SU-DHL-6 (cell line): Measurements from ENCODE around the gene RASGRF1.

Source experiments
- H2AFZ ChIP-seq: fragments of 200-600 bp; sonication (generic); 2 replicates; pipeline ENCODE4 v1.6.1; 2014; ENCODE audit warnings: low read depth, mild to moderate bottlenecking, moderate library complexity, mixed read lengths, antibody characterized with exemption, low read length; ENCODE audit not compliant: severe bottlenecking
- H3F3A ChIP-seq: fragments of 200-600 bp; shearing (Covaris generic); 2 replicates; pipeline ENCODE4 v1.6.0; 2016; ENCODE audit warnings: antibody characterized with exemption, mild to moderate bottlenecking; ENCODE audit not compliant: insufficient read depth
- H3K27ac ChIP-seq: fragments of 200-600 bp; sonication (generic); 2 replicates; pipeline ENCODE4 v1.5.1; 2016; ENCODE audit warnings: low read depth, mild to moderate bottlenecking, low read length, moderate library complexity, mixed read lengths
- H3K27me3 ChIP-seq: fragments of 200-600 bp; sonication (generic), shearing (Covaris generic); 2 replicates; pipeline ENCODE4 v1.6.0; 2014; ENCODE audit warnings: mild to moderate bottlenecking, low read length
- H3K36me3 ChIP-seq: fragments of 200-600 bp; sonication (generic); 2 replicates; pipeline ENCODE4 v1.6.1; 2014; ENCODE audit warnings: mild to moderate bottlenecking, low read length, mixed read lengths
- H3K4me2 ChIP-seq: fragments of 300-600, 200-600 bp; shearing (Covaris generic), sonication (generic); 2 replicates; pipeline ENCODE4 v1.6.0; 2014; ENCODE audit warnings: low read length, low read depth, mild to moderate bottlenecking; ENCODE audit not compliant: poor library complexity, severe bottlenecking
- H3K4me3 ChIP-seq: fragments of 200-600 bp; sonication (generic); 2 replicates; pipeline ENCODE4 v1.5.1; 2014; ENCODE audit warnings: antibody characterized with exemption, low read length, mild to moderate bottlenecking, mixed read lengths; ENCODE audit not compliant: insufficient read depth, poor library complexity, severe bottlenecking
- H3K79me2 ChIP-seq: fragments of 200-600 bp; sonication (generic); 2 replicates; pipeline ENCODE4 v1.6.1; 2014; ENCODE audit warnings: mild to moderate bottlenecking, low read length, moderate library complexity; ENCODE audit not compliant: insufficient read depth
- H3K9ac ChIP-seq: fragments of 200-600 bp; sonication (generic); 2 replicates; pipeline ENCODE4 v1.7.0; 2014; ENCODE audit warnings: mild to moderate bottlenecking, low read length
- H3K9me2 ChIP-seq: fragments of 200-600 bp; sonication (generic); replicated peaks from 2 replicates; pipeline ENCODE4 v1.6.1; 2014; ENCODE audit warnings: low read length; ENCODE audit not compliant: insufficient read depth
- H3K9me3 ChIP-seq: fragments of 200-600 bp; sonication (generic); 2 replicates; pipeline ENCODE4 v1.6.1; 2014; ENCODE audit warnings: low read length, mixed read lengths; ENCODE audit not compliant: insufficient read depth
- H4K20me1 ChIP-seq: fragments of 200-600 bp; sonication (generic); 2 replicates; pipeline ENCODE4 v1.6.1; 2014; ENCODE audit warnings: low read depth, mild to moderate bottlenecking, antibody characterized with exemption, low read length, moderate library complexity, mixed read lengths
- EZH2phosphoT487 ChIP-seq: fragments of 200-600 bp; sonication (generic), shearing (Covaris generic); conservative IDR thresholded peaks from 2 replicates; pipeline ENCODE4 v1.6.1; 2018; ENCODE audit warnings: mild to moderate bottlenecking, antibody characterized with exemption, low read length, moderate library complexity, mixed read lengths
- TF ChIP-seq, protein P1 (sequence below): fragments of 200-600 bp; sonication (generic); IDR thresholded peaks from one replicate; pipeline ENCODE4 v1.5.1; 2017; ENCODE audit warnings: antibody characterized with exemption, mild to moderate bottlenecking, low read length, moderate library complexity; ENCODE audit not compliant: insufficient read depth, poor library complexity, severe bottlenecking

Gene RASGRF1

DNA sequence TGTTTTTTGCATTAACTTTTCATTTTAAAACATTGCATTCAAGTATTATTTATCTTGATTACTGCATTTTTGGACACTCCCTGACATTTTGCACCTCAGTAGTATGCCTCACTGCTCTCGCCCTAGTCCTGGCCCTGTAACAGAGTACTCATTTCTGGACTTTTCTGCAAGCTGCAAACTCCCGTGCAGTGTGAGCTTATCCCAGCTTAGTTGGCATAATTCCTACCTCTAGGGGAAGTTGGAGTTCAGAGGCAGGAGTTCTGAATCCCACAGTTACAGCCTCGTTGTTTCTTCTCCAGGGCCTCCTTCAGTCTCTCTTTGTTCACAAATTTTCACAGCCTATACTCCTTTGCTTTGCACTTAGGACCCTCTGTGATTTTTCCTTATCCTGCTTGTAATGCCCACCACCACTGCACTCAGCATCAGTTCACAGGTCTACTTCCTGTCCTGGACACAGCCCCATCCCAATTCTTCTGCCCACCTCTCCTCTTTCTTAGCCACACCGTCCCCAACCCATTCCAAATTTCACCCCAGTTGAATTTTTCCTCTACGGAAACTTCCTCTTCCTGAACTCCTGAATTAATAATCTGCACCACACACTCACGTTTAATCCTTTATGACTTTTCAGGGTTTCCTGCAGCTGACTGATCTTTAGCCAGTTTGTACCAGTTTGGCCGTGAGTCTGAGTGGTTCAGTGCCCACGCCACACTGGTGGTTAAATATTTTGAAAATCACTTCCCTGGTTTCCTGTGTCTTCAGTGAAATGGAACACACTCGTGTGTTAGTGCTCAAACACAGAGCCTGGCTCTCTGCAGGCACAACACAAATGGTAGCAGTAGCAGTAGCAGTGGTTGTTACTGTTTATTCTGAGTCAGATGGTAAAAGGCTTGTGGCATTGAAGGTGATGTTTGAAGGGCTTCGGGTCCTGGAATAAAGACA lies 139.4 kb downstream of the RASGRF1 start:
- no peaks in the 10 kb centered on the region for H3F3A ChIP-seq
- no peaks in the 10 kb centered on the region for H4K20me1 ChIP-seq
- H2AFZ ChIP-seq: no peak overlapping the region
- no peak overlapping the region for H3K9ac ChIP-seq
- H3K9me3 ChIP-seq: no peaks in the 10 kb centered on the region
- no peaks in the 10 kb centered on the region for H3K27me3 ChIP-seq
- H3K79me2 ChIP-seq: no peaks in the 10 kb centered on the region
- no peak overlapping the region for H3K4me2 ChIP-seq
- H3K36me3 ChIP-seq: no peaks in the 10 kb centered on the region
- no peak overlapping the region for H3K4me3 ChIP-seq
- TF ChIP-seq EZH2phosphoT487: no peak
- TF ChIP-seq, protein P1, sequence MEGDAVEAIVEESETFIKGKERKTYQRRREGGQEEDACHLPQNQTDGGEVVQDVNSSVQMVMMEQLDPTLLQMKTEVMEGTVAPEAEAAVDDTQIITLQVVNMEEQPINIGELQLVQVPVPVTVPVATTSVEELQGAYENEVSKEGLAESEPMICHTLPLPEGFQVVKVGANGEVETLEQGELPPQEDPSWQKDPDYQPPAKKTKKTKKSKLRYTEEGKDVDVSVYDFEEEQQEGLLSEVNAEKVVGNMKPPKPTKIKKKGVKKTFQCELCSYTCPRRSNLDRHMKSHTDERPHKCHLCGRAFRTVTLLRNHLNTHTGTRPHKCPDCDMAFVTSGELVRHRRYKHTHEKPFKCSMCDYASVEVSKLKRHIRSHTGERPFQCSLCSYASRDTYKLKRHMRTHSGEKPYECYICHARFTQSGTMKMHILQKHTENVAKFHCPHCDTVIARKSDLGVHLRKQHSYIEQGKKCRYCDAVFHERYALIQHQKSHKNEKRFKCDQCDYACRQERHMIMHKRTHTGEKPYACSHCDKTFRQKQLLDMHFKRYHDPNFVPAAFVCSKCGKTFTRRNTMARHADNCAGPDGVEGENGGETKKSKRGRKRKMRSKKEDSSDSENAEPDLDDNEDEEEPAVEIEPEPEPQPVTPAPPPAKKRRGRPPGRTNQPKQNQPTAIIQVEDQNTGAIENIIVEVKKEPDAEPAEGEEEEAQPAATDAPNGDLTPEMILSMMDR: no peak
- H3K27ac ChIP-seq: no peak overlapping the region
- H3K9me2 ChIP-seq: no peaks in the 10 kb centered on the region

DNA sequence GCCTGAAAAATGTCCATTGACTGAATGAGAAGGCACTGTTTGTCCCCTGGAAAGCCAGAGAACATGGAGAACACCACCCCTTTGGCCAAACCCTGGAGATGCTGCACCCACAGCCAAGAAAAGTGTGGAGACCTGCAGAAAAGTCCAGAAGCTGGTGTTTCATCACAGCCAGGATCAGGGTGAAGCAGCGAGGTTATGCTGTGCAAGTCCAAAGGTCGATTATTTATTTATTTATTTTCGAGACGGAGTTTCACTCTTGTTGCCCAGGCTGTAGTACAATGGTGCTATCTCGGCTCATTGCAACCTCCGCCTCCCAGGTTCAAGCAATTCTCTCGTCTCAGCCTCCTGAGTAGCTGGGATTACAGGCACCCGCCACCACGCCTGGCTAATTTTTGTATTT lies 140.2 kb downstream of the RASGRF1 start:
- H3K79me2 ChIP-seq: no peaks in the 10 kb centered on the region
- H3K4me3 ChIP-seq: no peak overlapping the region
- no peak for TF ChIP-seq EZH2phosphoT487
- TF ChIP-seq, protein P1: no peak
- H3K9me2 ChIP-seq: no peaks in the 10 kb centered on the region
- H2AFZ ChIP-seq: no peak overlapping the region
- no peaks in the 10 kb centered on the region for H3K9me3 ChIP-seq
- no peak overlapping the region for H3K27ac ChIP-seq
- no peak overlapping the region for H3K9ac ChIP-seq
- no peaks in the 10 kb centered on the region for H3F3A ChIP-seq
- no peaks in the 10 kb centered on the region for H3K36me3 ChIP-seq
- H3K27me3 ChIP-seq: no peaks in the 10 kb centered on the region
- H4K20me1 ChIP-seq: no peaks in the 10 kb centered on the region
- no peak overlapping the region for H3K4me2 ChIP-seq

- Histone ChIP-seq H3K27ac (no peak overlapping the region), H3K36me3 (no peaks in the 10 kb centered on the region), H3K79me2 (peaks cover 2% of the 10 kb centered on the region; the same call in 1 of the 2 replicates), H3K9me2 (no peaks in the 10 kb centered on the region), H3K4me2 (no peak overlapping the region), H4K20me1 (no peaks in the 10 kb centered on the region), H3F3A (no peaks in the 10 kb centered on the region), H3K9me3 (no peaks in the 10 kb centered on the region), H3K4me3 (no peak overlapping the region), H2AFZ (no peak overlapping the region), H3K27me3 (no peaks in the 10 kb centered on the region), H3K9ac (no peak overlapping the region)
- TF ChIP-seq EZH2phosphoT487: no peak
- TF ChIP-seq, protein P1: no peak
Observed at GRCh38 chr15:78949461-78949860, 141.1 kb downstream of the RASGRF1 start.
